H1 (cell line): Measurements from ENCODE around the gene MORC1. TPM values are rescaled to one million over a fixed set of nuclear protein-coding genes. Genes with fewer than 3 reads are reported as not detected.

ENCODE experiments used
- CTCF ChIA-PET: fragments of 300-600 bp; sonication (Branson Sonifier 250); formaldehyde crosslinking; loops from one replicate; lab custom pipeline; 2021; ENCODE audit not compliant: partially characterized antibody; lab: Charles Lee
- POLR2A ChIA-PET: fragments of 300-600 bp; sonication (Branson Sonifier 250); formaldehyde crosslinking; loops from one replicate; lab custom pipeline; 2021; ENCODE audit warnings: inconsistent platforms; ENCODE audit not compliant: partially characterized antibody; lab: Charles Lee
- DNase-seq, 2 experiments: peaks; one replicate each; pipeline versions ENCODE4 v3.0.0 to v3.0.0-alpha.2; 2010 to 2022; ENCODE audit warnings: low spot score in 2 of 2, low read depth in 1 of 2, mixed read lengths in 1 of 2
- FAIRE-seq: peaks from 2 replicates; lab custom pipeline; 2011; peaks lifted over from hg19 to GRCh38; lab: Jason Lieb, UNC
- H2AFZ ChIP-seq: 2 replicates; pipeline ENCODE4 v1.8.1; 2012; ENCODE audit warnings: low read length, inconsistent platforms
- H2AK5ac ChIP-seq: 2 replicates; pipeline ENCODE4 v1.6.1; 2013; ENCODE audit warnings: low read depth, low read length
- H2BK120ac ChIP-seq: replicated peaks from 2 replicates; pipeline ENCODE3; 2013; ENCODE audit warnings: low read depth, low read length, inconsistent platforms
- H2BK12ac ChIP-seq: 2 replicates; pipeline ENCODE4 v1.6.1; 2013; ENCODE audit warnings: low read depth, low read length
- H2BK15ac ChIP-seq: 2 replicates; pipeline ENCODE4 v1.6.1; 2013; ENCODE audit warnings: low read length
- H2BK20ac ChIP-seq: 2 replicates; pipeline ENCODE4 v1.6.1; 2013; ENCODE audit warnings: low read length
- H2BK5ac ChIP-seq: 2 replicates; pipeline ENCODE4 v1.6.1; 2013; ENCODE audit warnings: low read depth, low read length
- H3K14ac ChIP-seq: 2 replicates; pipeline ENCODE4 v1.6.1; 2013; ENCODE audit warnings: inconsistent platforms; ENCODE audit not compliant: insufficient read length
- H3K18ac ChIP-seq: 2 replicates; pipeline ENCODE4 v1.6.1; 2013; ENCODE audit warnings: low read length; ENCODE audit errors: extremely low read depth
- H3K23ac ChIP-seq: 2 replicates; pipeline ENCODE4 v1.6.1; 2013; ENCODE audit warnings: inconsistent platforms; ENCODE audit not compliant: insufficient read length
- H3K23me2 ChIP-seq: 2 replicates; pipeline ENCODE4 v1.6.1; 2013; ENCODE audit warnings: low read depth, low read length
- H3K27ac ChIP-seq: 2 replicates; pipeline ENCODE4 v1.6.1; 2011; ENCODE audit warnings: low read depth, low read length, inconsistent platforms
- H3K27me3 ChIP-seq, 4 experiments: replicated peaks in 1 of 4; 1 replicate in 1 of 4; 2 replicates in 3 of 4; pipeline versions ENCODE4 v1.6.1 to v1.8.1; 2011 to 2013; ENCODE audit warnings: low read length in 3 of 4, mild to moderate bottlenecking in 3 of 4, inconsistent platforms in 2 of 4, mixed read lengths in 2 of 4, moderate library complexity in 1 of 4; ENCODE audit not compliant: control insufficient read depth in 3 of 4, insufficient read depth in 3 of 4; ENCODE audit errors: extremely low read depth in 1 of 4
- H3K36me3 ChIP-seq, 4 experiments: 2 replicates each; pipeline versions ENCODE4 v1.6.1 to v1.8.1; 2011 to 2013; ENCODE audit warnings: mild to moderate bottlenecking in 4 of 4, low read length in 3 of 4, moderate library complexity in 2 of 4, control low read depth in 1 of 4, inconsistent platforms in 1 of 4; ENCODE audit not compliant: insufficient read depth in 4 of 4, control insufficient read depth in 2 of 4
- H3K4ac ChIP-seq: replicated peaks from 2 replicates; pipeline ENCODE3; 2013; ENCODE audit warnings: low read length, low read depth, mixed read lengths, inconsistent platforms; ENCODE audit not compliant: insufficient read length
- H3K4me1 ChIP-seq, 4 experiments: replicated peaks in 1 of 4; 1 replicate in 1 of 4; 2 replicates in 3 of 4; pipeline versions ENCODE4 v1.6.1 to v1.8.1; 2011 to 2013; ENCODE audit warnings: low read length in 3 of 4, inconsistent platforms in 2 of 4, mixed read lengths in 1 of 4; ENCODE audit not compliant: insufficient read depth in 4 of 4, control insufficient read depth in 3 of 4
- H3K4me2 ChIP-seq, 2 experiments: 2 replicates each; pipeline versions ENCODE4 v1.6.1 to v1.8.1; 2011 to 2013; ENCODE audit warnings: low read depth in 2 of 2, low read length in 2 of 2, control low read depth in 1 of 2, inconsistent platforms in 1 of 2, mild to moderate bottlenecking in 1 of 2; ENCODE audit not compliant: insufficient read depth in 1 of 2
- H3K4me3 ChIP-seq, 4 experiments: fragments of 200-600, 300-600 bp in 1 of 4; sonication (generic), shearing (Covaris generic), sonication (Bioruptor Twin) in 1 of 4; 2 replicates each; pipeline versions ENCODE4 v1.5.1 to v1.8.1; 2011 to 2016; ENCODE audit warnings: low read length in 4 of 4, low read depth in 3 of 4, control low read depth in 2 of 4, inconsistent platforms in 2 of 4, mild to moderate bottlenecking in 2 of 4, mixed read lengths in 1 of 4, moderate library complexity in 1 of 4; ENCODE audit not compliant: insufficient read depth in 2 of 4; ENCODE audit errors: extremely low read depth in 1 of 4
- H3K56ac ChIP-seq: replicated peaks from 2 replicates; pipeline ENCODE3; 2013; ENCODE audit warnings: low read depth, mild to moderate bottlenecking, mixed read lengths, low read length, inconsistent platforms; ENCODE audit not compliant: insufficient read length
- H3K79me1 ChIP-seq: 2 replicates; pipeline ENCODE4 v1.6.1; 2013; ENCODE audit warnings: low read depth, low read length, control low read depth
- H3K79me2 ChIP-seq, 2 experiments: 2 replicates each; pipeline versions ENCODE4 v1.6.1 to v1.8.1; 2012 to 2013; ENCODE audit warnings: low read length in 2 of 2, mild to moderate bottlenecking in 2 of 2, inconsistent platforms in 1 of 2; ENCODE audit not compliant: insufficient read depth in 2 of 2, control insufficient read depth in 1 of 2
- H3K9ac ChIP-seq, 4 experiments: replicated peaks in 1 of 4; 1 replicate in 1 of 4; 2 replicates in 3 of 4; pipeline versions ENCODE4 v1.6.1 to v1.8.1; 2011 to 2013; ENCODE audit warnings: low read depth in 3 of 4, low read length in 3 of 4, control low read depth in 2 of 4, mild to moderate bottlenecking in 2 of 4, moderate library complexity in 2 of 4, inconsistent platforms in 1 of 4; ENCODE audit errors: extremely low read depth in 1 of 4
- H3K9me3 ChIP-seq, 2 experiments: 2 replicates each; pipeline versions ENCODE4 v1.6.1 to v1.8.1; 2012 to 2013; ENCODE audit warnings: mild to moderate bottlenecking in 2 of 2, moderate library complexity in 2 of 2, control low read depth in 1 of 2, inconsistent platforms in 1 of 2, low read depth in 1 of 2, low read length in 1 of 2, mixed read lengths in 1 of 2; ENCODE audit not compliant: insufficient read depth in 2 of 2
- H4K20me1 ChIP-seq, 2 experiments: replicated peaks in 1 of 2; 2 replicates each; pipeline versions ENCODE3 to v1.8.1; 2011 to 2013; ENCODE audit warnings: inconsistent platforms in 2 of 2, low read length in 2 of 2, mild to moderate bottlenecking in 1 of 2; ENCODE audit not compliant: insufficient read depth in 2 of 2, control insufficient read depth in 1 of 2
- H4K5ac ChIP-seq: 2 replicates; pipeline ENCODE4 v1.6.1; 2013; ENCODE audit warnings: low read length, low read depth, mixed read lengths, inconsistent platforms; ENCODE audit not compliant: insufficient read length
- H4K8ac ChIP-seq: 2 replicates; pipeline ENCODE4 v1.8.0; 2013; ENCODE audit warnings: mild to moderate bottlenecking, moderate library complexity, low read length, inconsistent platforms; ENCODE audit not compliant: insufficient read depth; ENCODE audit errors: extremely low read depth
- H4K91ac ChIP-seq: replicated peaks from 2 replicates; pipeline ENCODE3; 2013; ENCODE audit warnings: low read length, mixed read lengths, inconsistent platforms; ENCODE audit not compliant: insufficient read length
- CTBP2 ChIP-seq: IDR thresholded peaks from 2 replicates; pipeline ENCODE4 v1.7.0; 2011; ENCODE audit warnings: borderline replicate concordance, mild to moderate bottlenecking, moderate library complexity, mixed read lengths, low read length; ENCODE audit not compliant: insufficient read depth, insufficient read length
- CTCF ChIP-seq, 3 experiments: IDR thresholded peaks; 1 replicate in 2 of 3; 2 replicates in 1 of 3; pipeline versions ENCODE4 v1.5.1 to v1.6.1; 2011; ENCODE audit warnings: low read length in 3 of 3, mild to moderate bottlenecking in 3 of 3, inconsistent platforms in 2 of 3, low read depth in 1 of 3, moderate library complexity in 1 of 3; ENCODE audit not compliant: insufficient read depth in 1 of 3; ENCODE audit errors: control extremely low read depth in 1 of 3
- KDM5A ChIP-seq: fragments of 200-600 bp; IDR thresholded peaks from 2 replicates; pipeline ENCODE4 v1.7.1; 2012; ENCODE audit warnings: mild to moderate bottlenecking, low read length, inconsistent platforms, mixed read lengths
- RAD21 ChIP-seq, 2 experiments: IDR thresholded peaks in 1 of 2; conservative IDR thresholded peaks in 1 of 2; 2 replicates each; pipeline ENCODE4 v1.6.1; 2011; ENCODE audit warnings: low read depth in 2 of 2, low read length in 2 of 2, improper control_type of control experiment in 1 of 2, inconsistent platforms in 1 of 2, mild to moderate bottlenecking in 1 of 2, moderate library complexity in 1 of 2
- RBBP5 ChIP-seq: IDR thresholded peaks from 2 replicates; pipeline ENCODE4 v1.7.1; 2012; ENCODE audit warnings: low read depth, mild to moderate bottlenecking, inconsistent platforms, low read length, moderate library complexity, borderline replicate concordance
- SIN3A ChIP-seq, 2 experiments: IDR thresholded peaks in 1 of 2; conservative IDR thresholded peaks in 1 of 2; 2 replicates each; pipeline ENCODE4 v1.6.1; 2011 to 2012; ENCODE audit warnings: low read length in 2 of 2, improper control_type of control experiment in 1 of 2, low read depth in 1 of 2, mild to moderate bottlenecking in 1 of 2
- WGBS, 2 experiments: shearing (Covaris generic) in 1 of 2; methylation state at CpG; one replicate each; pipeline versions ENCODE4 v1.1.6 to v1.1.7; 2013 to 2015; ENCODE audit warnings: low lambda C conversion rate in 2 of 2, mixed read lengths in 2 of 2, inconsistent platforms in 1 of 2, low coverage in 1 of 2, missing lambda C conversion rate in 1 of 2; ENCODE audit not compliant: insufficient replicate concordance in 2 of 2, insufficient coverage in 1 of 2, insufficient read length in 1 of 2; ENCODE audit errors: extremely low coverage in 1 of 2, missing lambda C conversion rate in 1 of 2; 5-methylcytosine and 5-hydroxymethylcytosine counted together
- polyA plus RNA-seq, 7 experiments: library from polyadenylated mRNA; depleted of rRNA in 3 of 7; stranded (reverse) in 5 of 7; unstranded in 2 of 7; fragments of >200 nt in 5 of 7; fragments of 200-250 nt in 2 of 7; gene quantifications; 1 replicate in 5 of 7; 2 replicates in 1 of 7; 4 replicates in 1 of 7; pipeline versions ENCODE4 v1.2.1 to v1.2.3, GENCODE V29; 2011 to 2013; ENCODE audit warnings: missing spikeins in 2 of 7, mixed read lengths in 2 of 7
- total RNA-seq: library from RNA; stranded (reverse); fragmentation: NEBNext Ultra II Directional; extraction: Animal tissue kit (Norgen Biotek cat#: 25700); gene quantifications from 2 replicates; pipeline ENCODE4 v1.2.1, GENCODE V29; 2021

The MORC1 gene
- total and polyA plus RNA-seq, 2 of the 8 experiments (the other 6 are each of a cell fraction or from before 2014, with no cell fraction given): not detected

GRCh38 chr3:109023656-109024254, 94.2 kb downstream of the MORC1 start:
- DNase-seq (no peak), FAIRE-seq (peak; percentile 42)
- no peak overlapping the region for H4K5ac ChIP-seq
- H3K9me3 ChIP-seq: no peaks in the 10 kb centered on the region
- H2BK20ac ChIP-seq: no peak overlapping the region
- H2BK5ac ChIP-seq: no peak overlapping the region
- no peak overlapping the region for H3K4ac ChIP-seq
- H3K4me1 ChIP-seq: no peaks in the 10 kb centered on the region
- H3K14ac ChIP-seq: no peak overlapping the region
- H3K4me2 ChIP-seq: no peak overlapping the region
- WGBS, 2 experiments: 31% methylated on average over 3 of the region's 3 CpGs; no CpG with 5 or more reads in 1 of the 2 experiments
- H3K36me3 ChIP-seq: no peaks in the 10 kb centered on the region
- H3K56ac ChIP-seq: no peak overlapping the region
- H2AK5ac ChIP-seq: no peak overlapping the region
- H3K9ac ChIP-seq: no peak overlapping the region
- POLR2A ChIA-PET: no interaction called here
- no peak overlapping the region for H4K91ac ChIP-seq
- no peak overlapping the region for H2BK12ac ChIP-seq
- no peaks in the 10 kb centered on the region for H3K23me2 ChIP-seq
- no peak overlapping the region for H2BK120ac ChIP-seq
- H3K27ac ChIP-seq: no peak overlapping the region
- H3K4me3 ChIP-seq: no peak overlapping the region
- no peak overlapping the region for H3K23ac ChIP-seq
- no peaks in the 10 kb centered on the region for H3K27me3 ChIP-seq
- H4K8ac ChIP-seq: no peak overlapping the region
- H4K20me1 ChIP-seq: no peaks in the 10 kb centered on the region
- no peaks in the 10 kb centered on the region for H3K79me1 ChIP-seq
- H3K18ac ChIP-seq: no peak overlapping the region
- H2BK15ac ChIP-seq: no peak overlapping the region
- TF ChIP-seq KDM5A: no peak
- TF ChIP-seq CTCF (IDR thresholded peaks at IDR 0.05; ENCODE audit: control extremely low read depth in 1 of 3, insufficient read depth in 1 of 3, low read depth in 1 of 3, low read length in 3 of 3): peak in 2 of 3 experiments; percentile 62 to 69; a peak in 3 of 4 replicates
- TF ChIP-seq CTBP2: no peak
- no peak for TF ChIP-seq SIN3A (conservative IDR thresholded peaks at IDR 0.05 in 1 of 2, IDR thresholded peaks at IDR 0.05 in 1 of 2; ENCODE audit: low read depth in 1 of 2, low read length in 2 of 2)
- TF ChIP-seq RBBP5: no peak
- TF ChIP-seq RAD21 (IDR thresholded peaks at IDR 0.05 in 1 of 2, conservative IDR thresholded peaks at IDR 0.05 in 1 of 2; ENCODE audit: low read depth in 2 of 2, low read length in 2 of 2): peak; percentile 73 to 80
- TF ChIP-seq, all 59 proteins: peak for 2
- CTCF ChIA-PET: interaction anchor here (0.5 to 5.3 kb wide), 48 partner anchors 9 to 1939 kb away, joined by 3 to 79 read pairs (median 4); no protein-coding TSS in a partner anchor
- H3K79me2 ChIP-seq: no peaks in the 10 kb centered on the region
- no peak overlapping the region for H2AFZ ChIP-seq
